ENCODE results near the gene BATF. TPM values are rescaled to one million over a fixed set of nuclear protein-coding genes. Genes with fewer than 3 reads are reported as not detected.

BATF gene
- total RNA-seq, 1 experiment from 2014 or later, result not detected

- DNase-seq (ENCODE audit: low spot score), result no peak
Measured at GRCh38 chr14:75497701-75498100, 24.6 kb upstream of the BATF start.

GRCh38 chr14:75499084-75499875 is 23.0 kb upstream of the BATF start:
- in situ Hi-C loops (cut with HindIII; ENCODE audit: low sequenced_read_pairs), result no loop called here
- DNase-seq (ENCODE audit: low spot score), result no peak

More at GRCh38 chr14:75497701-75498100, 24.6 kb upstream of the BATF start:
- in situ Hi-C loops (cut with HindIII; ENCODE audit: low sequenced_read_pairs), result no loop called here

- no peak for DNase-seq (ENCODE audit: low spot score)
Measured at GRCh38 chr14:75501080-75501479, 21.2 kb upstream of the BATF start.

GRCh38 chr14:75504411-75504810 is 17.9 kb upstream of the BATF start:
- DNase-seq (ENCODE audit: low spot score), result no peak
- in situ Hi-C loops (cut with HindIII; ENCODE audit: low sequenced_read_pairs), result no loop called here

More at GRCh38 chr14:75501080-75501479, 21.2 kb upstream of the BATF start:
- in situ Hi-C loops (cut with HindIII; ENCODE audit: low sequenced_read_pairs), result no loop called here

GRCh38 chr14:75506930-75507329 is 15.3 kb upstream of the BATF start:
- DNase-seq (ENCODE audit: low spot score), result no peak
- in situ Hi-C loops (cut with HindIII; ENCODE audit: low sequenced_read_pairs), result no loop called here

- DNase-seq (ENCODE audit: low spot score), result no peak
- in situ Hi-C loops (cut with HindIII; ENCODE audit: low sequenced_read_pairs), result no loop called here
Measured at GRCh38 chr14:75510547-75510946, 11.7 kb upstream of the BATF start.

GRCh38 chr14:75511201-75511600 is 11.1 kb upstream of the BATF start:
- DNase-seq (ENCODE audit: low spot score), result no peak
- in situ Hi-C loops (cut with HindIII; ENCODE audit: low sequenced_read_pairs), result no loop called here

GRCh38 chr14:75513911-75514672 is 8.2 kb upstream of the BATF start:
- no peak for DNase-seq (ENCODE audit: low spot score)

GRCh38 chr14:75514673-75515628 is 7.3 kb upstream of the BATF start:
- DNase-seq (ENCODE audit: low spot score), result no peak
- in situ Hi-C loops (cut with HindIII; ENCODE audit: low sequenced_read_pairs), result no loop called here

More at GRCh38 chr14:75513911-75514672, 8.2 kb upstream of the BATF start:
- in situ Hi-C loops (cut with HindIII; ENCODE audit: low sequenced_read_pairs), result no loop called here

- in situ Hi-C loops (cut with HindIII; ENCODE audit: low sequenced_read_pairs), result no loop called here
- no peak for DNase-seq (ENCODE audit: low spot score)
Measured at GRCh38 chr14:75515629-75515996, 6.7 kb upstream of the BATF start.

GRCh38 chr14:75518625-75519024 is 3.6 kb upstream of the BATF start:
- DNase-seq (ENCODE audit: low spot score), result no peak
- in situ Hi-C loops (cut with HindIII; ENCODE audit: low sequenced_read_pairs), result no loop called here

GRCh38 chr14:75519394-75519793 is 2.9 kb upstream of the BATF start:
- no peak for DNase-seq (ENCODE audit: low spot score)
- in situ Hi-C loops (cut with HindIII; ENCODE audit: low sequenced_read_pairs), result no loop called here

GRCh38 chr14:75519826-75520728 is 2.2 kb upstream of the BATF start:
- DNase-seq (ENCODE audit: low spot score), result no peak
- in situ Hi-C loops (cut with HindIII; ENCODE audit: low sequenced_read_pairs), result no loop called here

GRCh38 chr14:75520852-75521251 is 1.4 kb upstream of the BATF start:
- DNase-seq (ENCODE audit: low spot score), result no peak
- in situ Hi-C loops (cut with HindIII; ENCODE audit: low sequenced_read_pairs), result no loop called here

GRCh38 chr14:75521415-75522199 is 662 bp upstream of the BATF start:
- no peak for DNase-seq (ENCODE audit: low spot score)
- in situ Hi-C loops (cut with HindIII; ENCODE audit: low sequenced_read_pairs), result no loop called here

- no peak for DNase-seq (ENCODE audit: low spot score)
- in situ Hi-C loops (cut with HindIII; ENCODE audit: low sequenced_read_pairs), result no loop called here
Measured at GRCh38 chr14:75522983-75523318, 682 bp downstream of the BATF start.

- in situ Hi-C loops (cut with HindIII; ENCODE audit: low sequenced_read_pairs), result no loop called here
- no peak for DNase-seq (ENCODE audit: low spot score)
Measured at GRCh38 chr14:75523771-75524171, 1.5 kb downstream of the BATF start.

- in situ Hi-C loops (cut with HindIII; ENCODE audit: low sequenced_read_pairs), result no loop called here
- no peak for DNase-seq (ENCODE audit: low spot score)
Measured at GRCh38 chr14:75525969-75526368, 3.7 kb downstream of the BATF start.
